IPS-11a (cell line): Measurements from ENCODE around the gene EVL.

Experiments used
- H3K4me3 ChIP-seq: one replicate; pipeline ENCODE4 v1.5.1; 2013; ENCODE audit warnings: low read depth, low read length, control low read depth

The EVL gene

DNA sequence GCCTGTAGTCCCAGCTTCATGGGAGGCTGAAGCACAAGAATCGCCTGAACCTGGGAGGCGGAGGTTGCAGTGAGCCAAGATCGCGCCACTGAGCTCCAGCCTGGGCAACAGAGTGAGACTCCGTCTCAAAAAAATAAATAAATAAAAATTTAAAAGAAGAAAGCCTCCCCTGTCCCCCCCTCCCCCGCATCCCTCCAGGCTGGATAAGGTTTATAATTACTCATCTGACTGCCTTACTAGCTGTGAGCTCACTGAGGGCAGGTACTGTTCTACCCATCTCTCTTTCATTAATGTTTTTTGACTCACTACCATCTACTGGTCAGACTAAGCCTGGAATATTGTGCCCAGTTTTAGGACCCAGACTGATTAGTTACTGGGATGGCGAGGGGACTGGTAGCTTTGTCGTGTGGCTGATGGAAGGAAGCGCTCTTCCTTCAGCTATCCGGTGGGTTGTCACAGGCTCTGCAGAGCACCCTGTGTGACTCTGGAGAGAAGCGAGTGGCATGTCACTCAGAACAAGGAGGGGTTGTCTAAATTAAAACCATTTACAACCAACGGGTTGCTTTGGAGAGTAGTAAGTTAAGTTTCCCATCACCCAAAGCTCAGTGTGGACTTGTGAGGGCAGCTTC is 16.9 kb downstream of the EVL start:
- no peak overlapping the region for H3K4me3 ChIP-seq

DNA sequence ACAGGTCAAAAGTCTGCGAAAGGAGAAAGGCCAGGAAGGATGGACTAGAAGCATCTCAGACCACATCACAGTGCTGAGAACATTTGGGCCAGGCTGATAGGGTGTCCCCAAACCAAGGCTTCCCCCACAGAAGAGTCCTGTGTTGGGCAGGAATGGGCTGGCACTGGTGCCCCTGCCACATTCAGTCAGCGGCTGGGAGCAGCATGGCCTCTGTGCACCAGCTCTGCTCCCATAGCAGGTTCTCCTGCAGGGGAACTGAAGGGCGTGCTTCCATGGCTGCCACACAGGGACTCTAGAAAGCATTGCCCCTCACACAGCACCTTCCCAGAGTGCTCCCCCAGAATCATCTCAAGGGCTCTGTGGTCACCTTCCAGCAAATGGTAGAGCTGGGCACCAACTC is 17.5 kb downstream of the EVL start:
- no peak overlapping the region for H3K4me3 ChIP-seq

DNA sequence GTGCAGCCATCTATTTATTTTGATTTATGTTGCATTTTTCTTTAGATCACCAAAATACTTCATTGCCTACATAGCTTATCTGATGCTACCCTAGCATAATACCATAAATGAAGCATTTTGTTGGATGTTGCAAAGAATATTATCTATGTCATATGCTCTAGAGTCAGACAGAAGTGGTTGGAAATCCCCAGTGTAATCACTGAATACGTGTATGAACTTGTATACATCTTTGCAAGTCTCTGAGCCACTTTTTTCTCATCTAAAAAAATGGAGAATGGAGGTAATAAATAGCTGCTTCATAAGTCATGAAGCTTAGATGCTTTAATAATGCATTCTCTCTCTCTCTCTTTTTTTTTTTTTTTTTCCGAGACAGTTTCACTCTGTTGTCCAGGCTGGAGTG is 18.5 kb downstream of the EVL start:
- no peak overlapping the region for H3K4me3 ChIP-seq

DNA sequence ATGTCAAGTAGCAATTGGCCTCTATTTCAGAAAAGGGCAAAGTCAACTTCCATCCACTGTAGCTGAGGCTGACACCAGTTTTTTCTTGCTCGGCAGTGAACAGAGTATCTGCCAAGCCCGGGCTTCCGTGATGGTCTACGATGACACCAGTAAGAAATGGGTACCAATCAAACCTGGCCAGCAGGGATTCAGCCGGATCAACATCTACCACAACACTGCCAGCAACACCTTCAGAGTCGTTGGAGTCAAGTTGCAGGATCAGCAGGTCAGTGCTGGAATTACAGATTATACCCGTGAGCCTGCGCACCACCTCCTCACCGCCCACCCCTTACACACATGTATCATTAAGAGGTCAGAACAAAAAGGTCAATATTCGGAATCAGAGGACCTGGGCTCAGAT is 19.4 kb downstream of the EVL start:
- H3K4me3 ChIP-seq = no peak overlapping the region

DNA sequence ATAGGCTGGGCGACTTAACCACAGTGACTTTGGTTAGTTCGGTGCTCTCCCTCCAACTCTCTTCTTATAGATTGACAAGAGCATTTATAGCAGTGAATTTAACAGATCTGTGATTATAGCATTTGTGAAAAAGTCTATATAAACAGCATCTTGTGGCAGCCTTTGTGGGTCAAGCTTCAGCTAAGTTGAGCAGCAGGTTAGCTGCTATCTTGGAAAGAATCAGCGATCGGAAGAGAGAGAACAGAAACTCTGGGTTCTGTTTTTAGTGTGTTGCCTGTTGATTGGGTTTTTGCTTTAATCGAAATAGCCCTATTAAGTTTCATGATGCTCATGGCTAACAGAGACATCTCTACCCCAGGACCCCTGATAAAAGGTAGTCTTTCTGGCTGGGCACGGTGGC is 20.2 kb downstream of the EVL start:
- no peak overlapping the region for H3K4me3 ChIP-seq

DNA sequence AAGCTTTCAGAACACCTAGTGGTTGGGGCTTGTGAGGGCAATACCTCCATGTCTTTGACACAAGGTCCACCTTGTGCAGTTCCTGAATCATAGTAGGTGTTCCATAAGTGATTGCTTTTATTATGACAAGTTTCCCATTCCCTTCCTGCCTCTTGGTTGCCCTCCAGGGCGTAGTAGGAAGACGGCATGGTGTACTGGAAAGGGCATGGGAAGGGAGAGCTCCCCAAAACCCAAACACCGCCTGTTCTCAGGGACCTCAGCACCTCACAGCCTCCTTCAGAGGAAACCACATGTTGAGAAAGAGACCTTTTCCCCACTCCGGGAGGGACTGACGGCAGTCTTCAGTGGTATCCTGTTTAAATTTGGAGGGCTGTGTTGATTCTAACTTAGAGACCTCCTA is 21.1 kb downstream of the EVL start:
- H3K4me3 ChIP-seq = no peak overlapping the region

DNA sequence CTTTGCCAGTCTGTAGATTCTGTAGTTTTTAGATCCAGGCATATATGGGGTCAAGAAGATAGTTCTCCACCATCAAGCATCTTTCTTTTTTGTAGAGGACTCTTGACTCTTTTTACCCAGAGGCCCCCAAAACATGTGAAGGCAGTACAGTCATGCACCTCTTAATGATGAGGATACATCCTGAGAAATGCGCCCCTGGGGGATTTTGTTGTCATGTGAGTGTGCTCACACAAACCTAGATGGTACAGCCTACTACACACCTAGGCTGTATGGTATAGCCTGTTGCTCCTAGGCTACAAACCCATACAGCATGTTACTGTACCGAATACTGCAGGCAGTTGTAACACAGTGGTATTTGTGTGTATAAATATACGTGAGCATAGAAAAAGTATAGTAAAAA is 23.0 kb downstream of the EVL start:
- no peak overlapping the region for H3K4me3 ChIP-seq

DNA sequence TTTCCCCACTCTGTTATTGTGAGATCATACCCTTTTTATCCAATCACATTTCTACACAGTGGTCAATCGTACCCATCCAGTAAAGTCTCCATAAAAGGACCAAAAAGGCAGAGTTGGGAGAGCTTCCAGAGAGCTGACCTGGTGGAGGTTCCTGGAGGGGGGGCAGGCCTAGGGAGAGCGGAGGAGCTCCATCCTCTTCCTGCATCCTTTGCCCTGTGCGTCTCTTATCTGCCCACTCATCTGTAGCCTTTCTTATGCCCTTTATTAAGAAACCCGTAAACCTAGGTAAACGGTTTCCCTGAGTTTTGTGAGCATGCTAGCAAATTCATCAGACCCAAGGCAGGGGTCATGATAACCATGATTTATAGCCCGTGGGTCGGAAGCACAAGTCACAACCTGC is 26.2 kb downstream of the EVL start:
- no peak overlapping the region for H3K4me3 ChIP-seq

DNA sequence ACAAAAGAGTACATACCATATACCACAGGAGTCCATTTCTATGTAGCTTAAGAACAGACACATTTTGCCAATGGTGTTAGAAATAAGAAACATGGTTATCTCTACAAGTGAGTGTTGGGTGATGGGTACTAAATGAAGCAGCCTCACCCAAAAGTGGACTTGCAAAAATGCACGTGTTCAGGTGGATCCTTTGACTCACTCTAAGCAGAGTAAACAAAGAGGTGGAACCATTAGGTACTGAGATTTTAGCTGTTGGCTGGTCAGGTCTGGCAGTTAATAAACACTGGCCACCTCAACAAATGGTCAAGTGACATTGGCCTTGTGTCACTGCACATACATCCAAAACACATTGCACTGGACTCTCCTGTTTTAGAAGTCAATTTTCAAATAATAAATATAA is 27.6 kb downstream of the EVL start:
- no peak overlapping the region for H3K4me3 ChIP-seq

DNA sequence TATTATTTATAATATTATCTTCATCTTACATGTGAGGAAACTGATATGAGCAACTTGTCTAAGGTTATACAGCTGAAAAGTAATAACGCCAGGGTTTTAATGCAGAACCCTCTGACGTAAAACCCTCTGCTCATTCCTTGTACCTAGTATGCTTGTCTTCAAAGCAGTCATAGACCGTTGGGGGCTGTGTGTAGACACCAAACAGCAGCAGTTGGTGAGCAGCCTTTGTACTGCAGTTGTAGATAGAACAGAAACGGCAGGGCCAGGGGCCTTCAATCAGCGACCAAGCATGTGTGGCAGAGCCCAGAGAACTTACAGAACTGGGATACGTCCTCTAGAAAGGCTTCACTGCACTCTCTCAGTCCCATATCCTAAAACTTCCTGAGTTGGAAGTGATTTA is 28.1 kb downstream of the EVL start:
- H3K4me3 ChIP-seq = no peak overlapping the region

DNA sequence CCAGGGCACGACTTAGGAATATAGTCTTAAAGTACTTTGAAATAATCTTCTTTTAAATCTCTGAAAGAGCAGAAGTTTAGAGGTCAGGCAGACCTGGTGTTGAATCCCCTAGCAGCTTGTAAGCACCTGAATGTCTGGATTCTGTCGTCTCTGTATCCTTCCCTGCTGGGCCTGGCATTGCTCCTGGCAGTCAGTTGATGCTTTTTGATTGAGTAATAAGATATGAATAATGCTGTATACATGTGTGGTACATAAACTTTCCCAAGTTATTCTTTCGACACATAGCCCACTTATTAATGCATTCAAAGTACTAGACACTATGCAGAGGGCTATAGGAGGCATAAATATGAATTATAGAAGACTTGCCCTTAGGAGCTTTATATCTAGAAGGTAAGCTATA is 31.4 kb downstream of the EVL start:
- no peak overlapping the region for H3K4me3 ChIP-seq

DNA sequence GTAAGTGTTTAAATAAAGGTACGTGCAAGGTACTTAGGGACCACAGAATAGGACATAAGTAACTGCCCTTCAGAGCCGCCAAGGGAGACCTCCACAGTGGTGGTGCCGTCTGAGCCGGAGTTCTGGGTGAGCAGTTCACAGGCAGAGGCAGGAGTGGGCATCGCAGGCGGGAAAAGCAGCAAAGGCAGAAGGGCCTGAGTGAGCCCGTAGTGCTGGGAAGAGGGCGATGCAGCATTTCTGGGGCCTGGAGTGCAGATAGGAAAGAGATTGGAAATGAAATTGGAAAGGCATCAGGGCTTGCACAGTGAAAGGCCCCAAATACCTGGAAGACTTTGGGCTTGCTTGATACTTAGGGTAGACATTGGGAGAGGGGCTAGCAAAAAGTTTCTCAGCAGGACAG is 32.9 kb downstream of the EVL start:
- H3K4me3 ChIP-seq = no peak overlapping the region

DNA sequence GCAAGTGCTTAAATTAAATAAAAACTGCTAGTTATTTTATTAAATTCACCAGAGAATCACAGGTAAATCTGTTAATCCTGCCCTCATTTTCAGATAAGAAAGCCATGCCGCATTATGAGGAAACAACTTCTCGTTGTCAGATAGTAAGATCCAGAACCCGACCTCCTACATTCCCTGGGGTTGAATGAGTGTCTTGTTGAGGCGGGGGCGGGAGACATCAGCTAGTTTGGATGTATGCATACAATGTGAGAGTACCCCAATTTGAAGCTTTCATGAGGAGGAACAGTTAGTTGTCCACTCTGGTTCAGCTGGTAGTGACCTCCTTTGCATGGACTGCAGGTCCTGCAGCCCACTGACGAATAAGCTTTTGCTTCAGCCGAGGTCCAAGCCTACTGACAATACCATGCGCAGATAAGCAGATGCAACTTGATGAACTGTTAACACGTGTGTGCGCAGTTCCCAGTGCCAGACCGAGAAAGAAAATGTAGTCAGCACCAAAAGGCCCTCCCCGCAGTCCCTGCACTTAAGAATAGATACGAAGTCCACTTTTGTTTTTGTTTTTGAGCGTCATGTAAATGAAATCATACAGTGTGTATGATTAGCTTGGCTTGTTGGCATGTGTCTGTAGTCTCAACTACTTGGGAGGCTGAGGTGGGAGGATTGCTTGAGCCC is 34.9 kb downstream of the EVL start:
- H3K4me3 ChIP-seq = no peak overlapping the region

DNA sequence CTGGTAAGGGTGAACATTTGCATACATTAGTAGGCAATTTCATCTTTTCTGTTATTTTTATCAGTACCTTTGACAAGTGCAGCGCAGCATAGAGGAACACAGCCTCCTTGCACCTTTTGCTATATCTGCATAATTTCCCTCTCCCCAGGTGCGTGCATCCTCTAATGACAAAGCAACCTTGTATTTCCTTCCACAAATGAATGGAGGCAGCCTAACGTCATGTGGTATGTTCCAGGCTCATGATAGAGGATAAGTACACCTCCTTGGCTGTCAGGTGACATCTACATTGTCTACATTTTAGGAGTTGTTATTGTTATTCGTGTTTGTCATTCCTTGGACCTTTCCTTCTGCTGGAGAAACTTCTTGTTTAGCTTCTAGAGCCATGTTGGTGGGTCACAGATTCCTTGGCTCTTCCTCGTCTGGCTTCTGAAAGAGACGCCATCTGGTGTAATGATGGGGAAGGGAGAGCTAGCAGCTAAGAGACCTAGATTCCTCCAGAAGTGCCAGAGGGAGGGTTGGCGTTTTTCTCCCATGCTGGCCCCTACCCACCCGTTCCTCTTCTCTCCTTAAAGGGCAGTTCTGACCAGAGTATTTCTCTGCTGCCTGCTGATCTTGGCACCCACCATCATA is 37.0 kb downstream of the EVL start:
- H3K4me3 ChIP-seq = no peak overlapping the region

DNA sequence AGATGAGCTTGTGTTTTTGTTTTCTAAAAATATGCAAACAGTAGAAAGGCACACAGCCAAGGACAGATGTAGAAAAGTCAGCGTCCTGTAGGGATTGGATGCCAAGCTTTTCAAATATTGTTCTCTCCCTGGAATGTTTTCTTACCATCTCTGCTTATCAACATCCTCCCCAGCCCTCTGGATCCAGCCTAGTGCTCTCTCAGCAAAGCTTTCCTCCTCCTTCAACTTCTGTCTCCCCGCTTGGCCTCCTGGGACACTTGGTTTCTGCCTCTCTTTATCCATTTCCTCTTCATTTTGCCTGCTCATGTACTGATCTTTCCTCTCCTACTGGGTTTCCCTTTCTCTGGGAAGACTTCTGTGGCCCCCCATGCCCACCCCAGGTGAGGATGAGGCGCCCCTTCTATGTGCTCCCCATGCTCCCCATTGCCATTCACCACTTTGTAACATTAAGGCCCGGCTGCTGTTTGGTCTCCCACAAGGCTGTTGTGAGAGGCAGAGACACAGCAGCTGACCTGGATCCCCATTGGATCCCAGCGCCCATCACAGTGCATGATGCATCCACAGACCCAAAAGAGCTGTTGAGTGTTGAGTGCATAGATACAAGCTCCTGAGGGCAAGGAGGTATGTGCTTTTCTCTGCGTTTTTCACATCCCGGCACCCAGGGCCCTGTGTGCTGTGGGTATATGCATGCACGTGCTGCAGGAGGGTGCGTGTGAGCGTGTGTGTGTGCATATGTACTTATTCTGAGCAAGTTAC is 38.2 kb downstream of the EVL start:
- no peak overlapping the region for H3K4me3 ChIP-seq

DNA sequence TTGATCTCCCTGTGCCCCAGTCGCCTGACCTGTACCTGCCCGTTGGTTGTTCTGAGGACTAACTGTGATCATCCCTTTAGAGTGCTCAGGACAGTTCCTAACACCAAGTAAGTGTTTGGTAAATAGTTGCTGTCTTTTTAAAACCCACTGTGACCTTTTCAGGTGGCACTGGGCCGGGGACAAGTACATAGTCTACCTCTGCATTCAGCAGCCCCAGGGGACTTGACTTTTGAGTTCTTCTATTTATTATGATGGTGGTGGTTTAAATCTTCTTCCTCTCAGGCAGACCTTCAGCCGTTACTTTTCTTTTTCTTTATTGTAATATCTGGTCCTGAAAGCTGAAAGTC is 38.8 kb downstream of the EVL start:
- no peak overlapping the region for H3K4me3 ChIP-seq

DNA sequence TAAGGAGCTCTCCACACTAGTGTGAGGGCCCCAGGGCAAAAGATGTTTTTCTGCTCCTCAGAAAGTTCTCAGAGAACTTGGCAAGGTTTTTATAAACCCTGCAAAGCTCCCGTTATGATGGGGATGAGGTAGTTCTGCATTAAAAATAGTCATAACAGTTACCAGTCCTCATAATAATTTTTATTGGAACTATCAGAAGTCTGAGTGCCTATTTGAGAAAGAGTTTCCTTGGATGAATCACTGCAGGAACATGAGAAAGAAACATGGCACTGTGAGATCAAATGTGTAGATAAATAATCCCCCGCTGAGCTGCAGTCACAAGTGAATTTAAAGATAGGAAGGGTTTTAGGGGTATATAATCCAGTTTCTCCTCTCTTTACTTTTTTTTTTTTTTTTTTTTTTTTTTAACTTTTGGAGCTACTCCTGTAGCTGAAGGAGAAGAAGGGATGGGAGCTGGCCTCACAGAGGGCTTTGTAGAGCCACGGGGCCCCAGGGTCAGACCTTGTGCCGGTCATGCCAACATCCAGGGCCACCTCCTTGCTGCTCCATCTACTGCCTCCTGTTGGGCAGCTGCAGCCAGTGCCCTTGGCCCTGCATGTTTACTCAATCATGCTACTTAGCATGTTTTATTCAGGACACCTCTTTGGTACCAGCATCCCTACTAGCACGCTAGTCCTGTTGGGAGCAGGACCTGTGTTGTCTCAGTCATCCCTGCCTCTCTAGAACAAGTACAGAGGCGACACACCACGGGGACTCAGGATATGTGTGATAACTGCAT is 39.5 kb downstream of the EVL start:
- no peak overlapping the region for H3K4me3 ChIP-seq

DNA sequence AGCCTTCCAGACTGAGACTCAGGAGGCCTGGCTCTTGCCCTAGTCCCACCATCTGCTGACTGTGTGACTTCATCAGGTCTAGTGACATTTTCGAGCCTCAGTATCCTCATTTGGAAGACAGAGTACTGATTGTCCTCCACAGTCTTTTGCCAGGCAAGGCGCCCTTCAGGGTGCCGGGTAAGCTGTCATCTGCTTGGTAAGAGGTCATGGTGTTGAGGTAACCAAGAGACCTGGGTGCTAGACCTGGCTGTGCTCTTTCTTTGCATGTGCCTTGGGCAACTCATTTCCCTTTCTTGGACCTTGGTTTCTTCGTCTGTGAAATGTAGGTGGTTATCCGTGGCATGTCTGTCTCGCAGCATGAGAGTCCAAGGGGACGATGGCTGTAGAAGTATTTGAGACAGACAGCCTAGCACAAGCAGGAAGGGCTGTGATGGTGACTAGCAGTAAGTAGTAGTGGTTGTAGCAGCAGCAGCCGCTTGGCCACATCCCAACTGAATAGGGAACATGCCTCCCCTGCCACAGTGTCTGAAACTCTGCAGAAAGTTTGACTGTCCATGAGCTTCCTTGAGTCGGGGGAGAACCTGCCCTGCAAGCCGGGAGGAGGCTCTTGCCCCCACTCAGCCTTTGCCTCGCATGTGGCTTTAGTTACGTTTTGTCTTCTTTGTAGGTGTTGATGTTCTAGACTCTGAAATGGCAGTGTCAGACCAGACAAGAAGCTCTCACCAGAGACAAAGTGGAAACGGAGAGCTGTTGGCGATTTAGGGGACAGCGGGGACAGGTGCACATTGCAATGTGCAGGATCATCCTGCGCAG is 40.3 kb downstream of the EVL start:
- H3K4me3 ChIP-seq = no peak overlapping the region

DNA sequence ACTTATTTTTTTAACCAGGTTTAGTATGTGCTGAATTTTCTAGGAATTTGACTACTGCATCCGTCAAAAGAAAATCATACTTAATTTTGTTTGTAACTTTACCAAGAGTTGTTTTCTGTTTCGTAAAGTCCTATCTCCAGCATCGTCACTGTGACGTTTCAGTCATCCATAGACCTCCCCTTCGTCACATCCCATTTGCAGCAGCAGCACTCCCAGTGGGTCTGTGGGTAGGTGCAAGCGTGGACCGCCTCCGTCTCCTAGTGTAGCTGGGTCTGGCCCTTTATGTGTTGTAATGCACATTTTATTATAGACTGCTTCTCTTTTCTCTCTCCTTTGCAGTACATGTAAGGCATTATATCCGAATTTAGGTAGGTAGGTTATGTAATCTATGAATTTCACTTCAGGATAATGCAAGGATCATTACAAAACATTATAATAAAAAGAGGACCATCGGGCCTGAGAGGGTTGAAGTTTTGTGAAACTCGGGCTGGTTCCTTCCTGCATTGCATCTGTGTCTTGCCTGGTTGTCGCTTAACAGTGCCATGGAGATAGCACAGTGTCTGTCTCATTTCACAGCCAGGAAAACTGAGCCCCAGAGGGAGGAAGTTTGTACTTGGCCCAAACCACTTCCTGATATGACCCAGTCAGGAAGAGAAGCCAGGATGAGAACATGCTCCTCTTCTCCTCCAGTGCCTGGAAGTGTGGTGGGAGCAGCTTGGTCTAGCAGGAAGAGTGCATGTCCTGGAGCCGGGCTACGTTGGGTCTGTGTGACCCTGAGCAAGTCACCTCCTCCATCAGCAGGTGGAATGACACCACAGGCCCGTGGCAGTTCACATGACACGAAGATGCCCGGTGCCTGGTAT is 41.3 kb downstream of the EVL start:
- no peak overlapping the region for H3K4me3 ChIP-seq

DNA sequence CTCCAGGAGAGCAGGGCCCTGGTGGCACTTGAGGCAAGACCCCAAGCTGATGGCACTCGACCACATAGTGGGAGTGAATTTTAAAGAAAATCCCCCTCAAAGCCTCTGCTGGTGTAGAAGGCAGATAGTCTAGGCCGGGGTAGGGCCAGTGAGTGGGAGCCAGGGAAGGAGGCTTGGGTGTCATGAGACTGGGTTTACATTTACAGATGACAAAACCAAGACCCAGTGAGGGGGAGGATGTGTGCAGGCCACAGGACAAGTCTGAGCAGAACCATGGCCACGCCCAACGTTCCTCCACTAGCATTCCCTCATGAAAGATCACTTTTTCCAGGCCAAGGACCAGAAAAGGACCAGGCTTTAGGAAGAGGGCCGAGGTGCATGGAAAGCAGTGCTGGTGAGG is 42.0 kb downstream of the EVL start:
- no peak overlapping the region for H3K4me3 ChIP-seq
